ENCODE measurements around the gene PRSS53. TPM values are rescaled to one million over a fixed set of nuclear protein-coding genes. Genes with fewer than 3 reads are reported as not detected.

Gene PRSS53
- 0.33 and 0.43 TPM in 2 replicates for total RNA-seq

DNA sequence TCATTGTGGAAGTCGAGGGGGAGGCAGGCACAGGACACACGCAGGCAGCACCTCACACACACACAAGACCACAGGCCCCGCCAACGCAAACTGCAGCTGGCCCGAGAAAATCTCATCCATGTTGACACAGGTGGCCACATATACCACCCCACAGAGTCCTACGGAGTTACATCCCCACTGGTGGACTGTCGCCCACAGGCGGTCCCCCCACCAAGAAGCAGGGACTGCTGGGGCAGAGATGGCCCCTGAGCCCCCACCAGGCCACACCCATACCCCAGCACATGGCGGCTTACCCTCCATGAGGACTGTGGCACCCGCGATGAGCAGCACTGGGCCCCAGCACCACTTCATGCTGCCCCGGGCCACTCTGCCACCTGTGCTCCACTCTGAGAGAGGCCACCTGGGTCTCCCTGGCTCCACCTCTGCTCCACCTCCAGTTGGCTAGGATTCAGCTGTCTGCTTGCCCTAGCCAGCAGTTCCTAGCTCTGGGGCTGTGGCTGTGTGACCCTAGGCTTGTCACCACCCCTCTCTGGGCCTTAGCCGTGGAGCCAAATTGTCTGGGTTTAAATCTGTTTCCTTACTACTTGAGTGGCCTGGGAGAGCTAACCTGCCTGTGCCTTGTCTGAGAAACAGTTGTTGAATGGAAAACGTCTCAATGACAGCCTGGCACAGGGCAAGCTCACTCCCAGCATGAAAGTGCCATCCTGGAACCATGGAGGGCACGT lies at the start of gene PRSS53:
Gene PRSS53, minus strand, starts transcription at position 485 of the 725 bp plus-strand sequence. Its CDS starts 134 bp downstream, at position 351.

GRCh38 chr16:31135535-31136286 lies 47.0 kb upstream of the PRSS53 start, which contains the start of gene PRSS8:
TSS of gene PRSS8 (minus strand) at chr16:31135727. CDS start at chr16:31135498, 229 bp downstream.

DNA sequence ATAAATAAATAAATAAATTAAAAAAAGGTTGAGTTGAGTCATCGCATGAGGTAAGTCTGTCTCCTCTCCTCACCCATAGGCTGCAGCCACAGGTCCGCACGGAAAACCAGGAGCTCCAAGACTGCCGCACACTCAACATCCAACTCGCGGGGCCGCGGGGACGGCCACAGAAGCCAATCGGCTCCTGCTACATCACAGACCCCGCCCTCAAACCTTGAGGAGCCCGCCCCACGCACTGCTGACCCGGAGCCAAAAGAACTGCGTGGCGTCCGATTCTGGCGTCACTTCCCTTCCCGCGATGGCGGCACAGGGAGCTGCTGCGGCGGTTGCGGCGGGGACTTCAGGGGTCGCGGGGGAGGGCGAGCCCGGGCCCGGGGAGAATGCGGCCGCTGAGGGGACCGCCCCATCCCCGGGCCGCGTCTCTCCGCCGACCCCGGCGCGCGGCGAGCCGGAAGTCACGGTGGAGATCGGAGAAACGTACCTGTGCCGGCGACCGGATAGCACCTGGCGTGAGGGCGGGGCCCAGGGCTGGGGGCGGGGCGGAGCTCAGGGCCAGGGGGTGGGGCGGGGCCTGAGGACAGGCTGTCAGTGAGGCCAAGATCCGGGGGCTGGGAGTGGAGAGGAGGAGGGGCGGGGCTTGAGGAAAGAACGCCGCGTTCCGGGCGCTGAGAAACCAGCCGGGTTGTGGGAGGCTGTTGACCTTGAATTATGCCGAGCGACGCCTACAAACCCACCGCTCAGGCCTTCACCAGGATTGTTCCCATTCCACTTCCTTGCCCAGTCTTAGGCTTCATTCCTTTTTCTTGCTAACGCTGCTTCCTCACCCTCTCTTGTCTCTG lies 28.9 kb upstream of the PRSS53 start, which contains the start of gene KAT8:
Gene KAT8, plus strand, starts transcription at position 281 of the 839 bp plus-strand sequence. Its CDS starts 18 bp downstream, at position 299.

DNA sequence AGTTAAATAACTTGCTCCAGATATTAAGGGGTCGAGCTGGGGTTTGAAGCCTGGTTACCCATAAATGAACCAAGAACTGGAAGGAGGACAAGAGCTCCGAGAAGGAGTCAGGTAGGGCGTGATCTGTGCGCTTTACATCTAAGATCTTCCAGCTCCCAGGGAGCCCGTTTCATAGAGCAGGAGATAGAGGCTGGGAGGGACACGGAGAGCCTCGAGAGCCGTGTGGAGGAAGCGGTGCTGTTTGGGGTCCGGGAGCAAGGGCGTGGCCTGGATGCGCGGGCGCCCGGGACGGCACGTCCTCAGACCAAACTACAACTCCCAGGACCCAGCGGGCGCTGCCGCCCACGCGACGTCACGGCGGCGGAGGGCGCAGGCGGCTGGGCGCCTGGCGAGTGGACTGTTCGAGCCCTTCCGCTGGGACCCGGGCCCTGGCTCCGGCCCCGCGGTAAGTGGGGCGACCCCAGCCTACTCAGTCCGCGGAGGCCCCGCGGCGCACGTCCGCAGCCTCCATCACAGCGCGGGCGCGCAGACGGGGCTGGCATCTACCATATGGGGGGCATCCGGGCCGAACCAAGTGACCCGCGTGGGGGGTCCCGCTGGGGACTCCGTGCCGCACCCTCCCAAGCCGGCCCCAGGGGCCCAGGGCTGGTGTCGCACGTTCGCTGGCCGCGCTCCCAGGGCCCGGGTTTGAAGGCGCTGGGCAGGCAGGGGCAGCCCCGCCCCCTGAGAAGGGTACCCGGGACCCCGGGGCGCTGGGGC lies 19.5 kb upstream of the PRSS53 start, which contains the start of gene BCKDK:
Gene BCKDK, plus strand, starts transcription at position 352 of the 759 bp plus-strand sequence. CDS start 838 bp downstream, outside the sequence.

GRCh38 chr16:31094424-31095120 lies 5.8 kb upstream of the PRSS53 start, which contains the start of gene VKORC1:
TSS of gene VKORC1 (minus strand) at chr16:31094797. CDS start at chr16:31094729, 68 bp downstream.

GRCh38 chr16:31073970-31074813 lies 14.6 kb downstream of the PRSS53 start, which contains the start of the genes ZNF646 and ZNF668:
TSS of gene ZNF646 (plus strand) at chr16:31074422. CDS start at chr16:31076325, 1,903 bp downstream.
TSS of gene ZNF668 (minus strand) at chr16:31074240. CDS start at chr16:31064459, 9,781 bp downstream.

Other genes starting within 250 kb of the PRSS53 start
- gene BCL7C, start 194.9 kb downstream of the PRSS53 start, total RNA-seq, result 56.3 and 76.8 TPM in 2 replicates
- gene CTF1, start 192.3 kb downstream of the PRSS53 start, total RNA-seq, result 0.09 and 0.33 TPM in 2 replicates
- 10.7 and 16.6 TPM in 2 replicates for gene FBXL19, start 165.4 kb downstream of the PRSS53 start, total RNA-seq
- gene ORAI3, start 139.9 kb downstream of the PRSS53 start, total RNA-seq, result 30.0 and 32.7 TPM in 2 replicates
- 1.9 and 2.1 TPM in 2 replicates for gene SETD1A, start 131.2 kb downstream of the PRSS53 start, total RNA-seq
- gene HSD3B7, start 103.7 kb downstream of the PRSS53 start, total RNA-seq, result 20.3 and 28.2 TPM in 2 replicates
- gene STX1B, start 78.3 kb downstream of the PRSS53 start, total RNA-seq, result 0.34 and 0.76 TPM in 2 replicates
- gene STX4, start 55.4 kb downstream of the PRSS53 start, total RNA-seq, result 19.9 and 22.8 TPM in 2 replicates
- 4.9 and 5.2 TPM in 2 replicates for gene ZNF668, start 14.7 kb downstream of the PRSS53 start, total RNA-seq
- gene ZNF646, start 14.5 kb downstream of the PRSS53 start, total RNA-seq, result 11.3 and 11.7 TPM in 2 replicates
- 55.5 and 61.9 TPM in 2 replicates for gene VKORC1, start 5.9 kb upstream of the PRSS53 start, total RNA-seq
- 9.2 and 9.5 TPM in 2 replicates for gene BCKDK, start 19.4 kb upstream of the PRSS53 start, total RNA-seq
- gene KAT8, start 28.7 kb upstream of the PRSS53 start, total RNA-seq, result 42.3 and 42.9 TPM in 2 replicates
- gene PRSS8, start 46.8 kb upstream of the PRSS53 start, total RNA-seq, result not detected in 2 replicates
- 0.26 and 0.87 TPM in 2 replicates for gene PRSS36, start 61.1 kb upstream of the PRSS53 start, total RNA-seq
- gene FUS, start 91.2 kb upstream of the PRSS53 start, total RNA-seq, result 32.1 and 33.1 TPM in 2 replicates
- gene PYCARD, start 113.8 kb upstream of the PRSS53 start, total RNA-seq, result 66.0 and 80.8 TPM in 2 replicates
- gene TRIM72, start 125.2 kb upstream of the PRSS53 start, total RNA-seq, result not detected in 2 replicates
- not detected in 2 replicates for gene PYDC1, start 128.2 kb upstream of the PRSS53 start, total RNA-seq
- gene ITGAM, start 171.0 kb upstream of the PRSS53 start, total RNA-seq, result not detected in 2 replicates